ENCODE measurements around the gene CIROP.

The CIROP gene

GRCh38 chr14:23051141-23052057 is 53.4 kb downstream of the CIROP start:
- DNase-seq (ENCODE audit: low read depth, low spot score), result no peak
